Measurements from ENCODE around the gene IFNA6. TPM values are rescaled to one million over a fixed set of nuclear protein-coding genes. Genes with fewer than 3 reads are reported as not detected.

Gene IFNA6
- total and polyA plus RNA-seq, 2 donors (not counting 3 experiments of a cell fraction or from before 2014, with no cell fraction given): not detected

DNA sequence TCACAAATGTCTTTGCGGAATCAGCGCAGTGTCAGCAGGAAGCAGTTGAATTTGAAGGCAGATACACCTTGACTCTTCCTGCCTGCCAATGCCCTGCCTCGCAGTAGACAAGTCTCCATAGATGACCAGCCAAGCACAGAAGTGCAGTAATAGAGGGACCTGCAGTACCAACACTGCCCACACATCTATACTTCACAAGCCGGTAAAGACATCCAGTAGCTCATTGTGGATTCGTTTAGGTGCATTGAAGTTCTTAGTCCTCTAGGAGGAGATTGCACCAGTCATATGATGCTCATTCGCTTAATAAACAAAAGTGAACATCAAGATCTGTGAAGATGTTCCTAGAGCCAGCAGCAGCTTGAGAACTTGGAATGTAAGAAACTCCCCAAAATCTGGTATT, 41.6 kb upstream of the IFNA6 start:
- Histone ChIP-seq H3K9me3 (replicated peaks; ENCODE audit: control insufficient read depth, insufficient read depth, low read length) (no peaks in the 10 kb centered on the region), H3K4me2 (ENCODE audit: insufficient read depth, low read length) (no peak overlapping the region), H3K27me3 (ENCODE audit: control insufficient read depth in 2 of 2, insufficient read depth in 2 of 2, low read length in 2 of 2) (peaks cover 24 to 73% of the 10 kb centered on the region in 2 experiments), H3K79me2 (ENCODE audit: control insufficient read depth, insufficient read depth, low read length) (no peaks in the 10 kb centered on the region), H2AFZ (ENCODE audit: low read depth, low read length) (no peak overlapping the region), H3K4me1 (ENCODE audit: control insufficient read depth, extremely low read depth, insufficient read depth, low read length) (no peaks in the 10 kb centered on the region), H3K36me3 (ENCODE audit: control insufficient read depth in 2 of 2, extremely low read depth in 1 of 2, insufficient read depth in 2 of 2, low read length in 2 of 2) (no peaks in the 10 kb centered on the region), H4K20me1 (replicated peaks; ENCODE audit: control insufficient read depth, extremely low read depth, insufficient read depth, low read length) (no peaks in the 10 kb centered on the region), H3K9me1 (replicated peaks; ENCODE audit: control insufficient read depth, extremely low read depth, insufficient read depth, low read length) (no peaks in the 10 kb centered on the region), H3K9ac (replicated peaks; ENCODE audit: extremely low read depth, insufficient read depth, low read length) (no peak overlapping the region), H3K27ac (ENCODE audit: insufficient read depth, low read depth, low read length) (no peak overlapping the region), H3K4me3 (replicated peaks in 1 of 3; ENCODE audit: insufficient read depth in 1 of 3, low read depth in 1 of 3, low read length in 3 of 3) (no peak overlapping the region)
- intact Hi-C loops (cut with micrococcal nuclease) (no loop called here), dilution Hi-C loops (cut with MboI; ENCODE audit: extremely low pct_ligation_motif_present, low sequenced_read_pairs) (no loop called here)
- TF ChIP-seq EZH2 (IDR thresholded peaks at IDR 0.05; ENCODE audit: borderline replicate concordance, low read depth, low read length, severe bottlenecking) (no peak), FOS (IDR thresholded peaks at IDR 0.05; ENCODE audit: borderline replicate concordance, insufficient read depth, low read length) (no peak), CTCF (IDR thresholded peaks at IDR 0.05; ENCODE audit: extremely low read depth in 1 of 2, insufficient read depth in 1 of 2, low read depth in 1 of 2, low read length in 2 of 2) (peak in 1 of 2 donors; percentile 15), GATA2 (IDR thresholded peaks at IDR 0.05; ENCODE audit: insufficient read depth, insufficient read length, low read depth, low read length) (no peak), MYC (IDR thresholded peaks at IDR 0.05; ENCODE audit: low read depth, low read length) (no peak)
- POLR2A ChIA-PET: no interaction called here
- no peak for FAIRE-seq
- CTCF ChIA-PET: interaction anchor here (0.6 to 2.8 kb wide), 15 partner anchors 11 to 238 kb away, joined by 3 to 15 read pairs (median 4); partner anchors contain the start of gene KLHL9
- BruUV-seq (replicated peaks): no TSS peak
- DNase-seq (ENCODE audit: low read depth, low spot score): no peak

DNA sequence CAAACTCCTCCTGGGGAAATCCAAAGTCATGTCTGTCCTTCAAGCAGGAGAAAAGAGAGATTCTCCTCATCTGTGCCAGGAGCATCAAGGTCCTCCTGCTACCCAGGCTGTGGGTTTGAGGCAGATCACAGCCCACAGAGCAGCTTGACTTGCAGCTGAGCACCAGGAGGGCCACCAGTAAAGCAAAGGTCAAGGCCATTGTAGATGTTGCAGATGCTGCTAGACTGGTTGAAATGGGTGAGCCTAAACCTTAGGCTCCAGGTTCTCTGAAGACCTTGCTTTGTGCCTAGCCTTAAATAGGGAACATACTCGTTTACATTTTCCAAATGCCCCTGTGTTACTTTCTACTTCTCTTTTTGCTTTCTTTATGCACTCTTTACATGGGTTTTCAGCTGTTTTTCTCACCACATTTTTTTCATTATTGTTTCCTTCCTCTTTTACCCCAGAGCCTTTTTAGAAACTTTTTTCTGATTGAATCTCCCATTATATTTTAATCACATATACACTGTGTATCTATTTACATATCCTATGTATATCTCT, 34.5 kb upstream of the IFNA6 start, which contains the start of gene IFNA2:
TSS of gene IFNA2 (minus strand) at position 268 of the 540 bp plus-strand sequence. CDS start at position 199, 69 bp downstream.
- Histone ChIP-seq H3K9me3 (replicated peaks; ENCODE audit: control insufficient read depth, insufficient read depth, low read length) (no peaks in the 10 kb centered on the region), H3K36me3 (ENCODE audit: control insufficient read depth in 2 of 2, extremely low read depth in 1 of 2, insufficient read depth in 2 of 2, low read length in 2 of 2) (no peaks in the 10 kb centered on the region), H3K27ac (ENCODE audit: insufficient read depth, low read depth, low read length) (no peak within 1 kb of the TSS), H4K20me1 (replicated peaks; ENCODE audit: control insufficient read depth, extremely low read depth, insufficient read depth, low read length) (no peaks in the 10 kb centered on the region), H3K4me3 (replicated peaks in 1 of 3; ENCODE audit: insufficient read depth in 1 of 3, low read depth in 1 of 3, low read length in 3 of 3) (no peak within 1 kb of the TSS), H2AFZ (ENCODE audit: low read depth, low read length) (no peak within 1 kb of the TSS), H3K4me1 (ENCODE audit: control insufficient read depth, extremely low read depth, insufficient read depth, low read length) (no peaks in the 10 kb centered on the region), H3K9me1 (replicated peaks; ENCODE audit: control insufficient read depth, extremely low read depth, insufficient read depth, low read length) (no peaks in the 10 kb centered on the region), H3K4me2 (ENCODE audit: insufficient read depth, low read length) (no peak within 1 kb of the TSS), H3K27me3 (ENCODE audit: control insufficient read depth in 2 of 2, insufficient read depth in 2 of 2, low read length in 2 of 2) (peaks cover 8 to 73% of the 10 kb centered on the region in 2 experiments), H3K79me2 (ENCODE audit: control insufficient read depth, insufficient read depth, low read length) (no peaks in the 10 kb centered on the region), H3K9ac (replicated peaks; ENCODE audit: extremely low read depth, insufficient read depth, low read length) (no peak within 1 kb of the TSS)
- FAIRE-seq (no peak), DNase-seq (ENCODE audit: low read depth, low spot score) (no peak)
- TF ChIP-seq GATA2 (IDR thresholded peaks at IDR 0.05; ENCODE audit: insufficient read depth, insufficient read length, low read depth, low read length): no peak
- TF ChIP-seq CTCF (IDR thresholded peaks at IDR 0.05; ENCODE audit: extremely low read depth in 1 of 2, insufficient read depth in 1 of 2, low read depth in 1 of 2, low read length in 2 of 2): no peak
- TF ChIP-seq JUN (IDR thresholded peaks at IDR 0.05; ENCODE audit: borderline replicate concordance, insufficient read depth, insufficient read length, low read depth): no peak
- no peak for TF ChIP-seq EZH2 (IDR thresholded peaks at IDR 0.05; ENCODE audit: borderline replicate concordance, low read depth, low read length, severe bottlenecking)
- no peak for TF ChIP-seq MAX (IDR thresholded peaks at IDR 0.05; ENCODE audit: insufficient read depth, insufficient read length)
- no peak for TF ChIP-seq FOS (IDR thresholded peaks at IDR 0.05; ENCODE audit: borderline replicate concordance, insufficient read depth, low read length)
- no peak for TF ChIP-seq POLR2AphosphoS5 (IDR thresholded peaks at IDR 0.05; ENCODE audit: insufficient read depth, low read depth, low read length)
- no peak for TF ChIP-seq MYC (IDR thresholded peaks at IDR 0.05; ENCODE audit: low read depth, low read length)
- no peak for TF ChIP-seq POLR2A (IDR thresholded peaks at IDR 0.05; ENCODE audit: low read depth, low read length)
- dilution Hi-C loops (cut with MboI; ENCODE audit: extremely low pct_ligation_motif_present, low sequenced_read_pairs) (no loop called here), intact Hi-C loops (cut with micrococcal nuclease) (no loop called here)
- no TSS peak for BruUV-seq (replicated peaks)
- POLR2A ChIA-PET: no interaction called here
- CTCF ChIA-PET: interaction anchor here (2.1 kb wide), 1 partner anchor 10 kb away, joined by 10 read pairs; no protein-coding TSS in a partner anchor
